ENCODE measurements around the gene SPCS1.
"Not testable (repeated sequence)": the region's sequence is repeated elsewhere in the genome, so short reads cannot be mapped to it uniquely, and the experiment has no call there.

Gene SPCS1

DNA sequence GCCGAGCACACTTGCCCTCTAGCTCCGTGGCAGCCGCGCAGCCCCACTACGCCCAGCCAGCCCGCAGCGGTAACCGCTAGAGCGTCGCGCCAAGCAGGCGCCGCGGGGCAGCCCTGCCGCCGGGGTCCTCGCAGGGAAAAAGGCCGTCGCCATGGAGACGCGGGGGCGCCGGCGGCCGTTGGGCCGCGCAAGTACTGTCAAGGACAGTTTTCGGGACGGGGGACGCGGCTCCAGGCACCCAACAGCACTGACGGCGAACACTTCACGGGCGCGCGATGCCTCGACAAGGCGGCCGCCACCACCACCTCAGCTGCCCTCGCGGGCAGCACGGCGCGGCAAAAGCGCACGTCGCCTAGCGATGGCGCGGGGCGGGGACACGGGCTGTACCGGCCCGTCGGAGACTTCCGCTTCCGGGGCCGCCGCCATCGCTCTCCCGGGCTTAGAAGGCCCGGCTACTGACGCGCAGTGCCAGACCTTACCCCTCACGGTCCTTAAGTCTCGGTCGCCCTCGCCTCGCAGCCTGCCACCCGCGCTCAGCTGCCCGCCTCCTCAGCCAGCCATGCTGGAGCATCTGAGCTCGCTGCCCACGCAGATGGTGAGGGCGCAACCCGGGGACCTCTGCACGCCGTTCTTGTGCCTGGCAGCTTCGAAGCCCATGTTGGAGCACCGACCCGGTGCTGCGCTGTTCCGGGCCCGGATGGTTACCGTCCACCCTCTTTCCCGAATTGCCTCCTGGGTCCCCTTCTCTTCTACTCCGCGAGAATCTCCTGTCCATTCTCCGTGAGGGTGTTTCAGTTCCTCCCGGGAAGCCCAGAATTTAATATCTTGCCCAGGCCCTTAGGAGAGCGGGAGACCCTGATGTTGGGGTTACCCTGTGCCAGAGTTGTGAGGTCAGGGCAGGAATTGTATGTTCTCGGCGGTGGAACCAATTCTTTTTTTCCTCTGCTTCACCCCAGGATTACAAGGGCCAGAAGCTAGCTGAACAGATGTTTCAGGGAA lies at the start of gene SPCS1, which contains the start of gene GLT8D1:
Gene SPCS1 (plus strand): TSS at position 419 of the 999 bp plus-strand sequence. CDS start 141 bp downstream, at position 560.
Gene GLT8D1 (minus strand): TSS at position 104 of the 999 bp plus-strand sequence. CDS start 5,331 bp downstream, outside the sequence.
- DNase-seq (ENCODE audit: low read depth) = peak; percentile 64

GRCh38 chr3:52660046-52660445 lies 45.9 kb upstream of the SPCS1 start:
- no peak for DNase-seq (ENCODE audit: low read depth)

DNA sequence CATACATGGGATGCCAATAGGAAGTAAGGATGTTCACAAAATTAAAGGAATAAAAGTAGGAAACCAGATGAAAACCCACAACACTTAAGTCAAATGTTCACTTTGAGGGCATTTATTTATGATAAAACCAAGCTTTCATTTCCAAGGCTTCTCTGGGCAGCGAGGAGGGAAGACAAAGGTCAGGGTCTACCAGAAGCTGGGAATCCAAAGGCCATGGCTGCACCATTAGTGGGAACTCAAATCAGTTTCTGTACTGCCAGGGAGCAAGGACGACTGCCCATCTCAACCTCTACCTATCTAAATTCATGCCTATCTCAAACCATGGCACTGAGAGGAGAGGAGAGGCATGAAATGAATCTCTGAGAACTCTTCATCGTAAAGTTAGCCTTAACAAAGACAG lies 42.8 kb upstream of the SPCS1 start:
- no peak for DNase-seq (ENCODE audit: low read depth)

GRCh38 chr3:52670621-52671521 lies 35.0 kb upstream of the SPCS1 start:
- no peak for DNase-seq (ENCODE audit: low read depth)

- no peak for DNase-seq (ENCODE audit: low read depth)
These were observed 34.2 kb upstream of the SPCS1 start for GRCh38 chr3:52671676-52672075.

- not testable (repeated sequence) for DNase-seq (ENCODE audit: low read depth)
These were observed 29.7 kb upstream of the SPCS1 start for GRCh38 chr3:52676201-52676600.

DNA sequence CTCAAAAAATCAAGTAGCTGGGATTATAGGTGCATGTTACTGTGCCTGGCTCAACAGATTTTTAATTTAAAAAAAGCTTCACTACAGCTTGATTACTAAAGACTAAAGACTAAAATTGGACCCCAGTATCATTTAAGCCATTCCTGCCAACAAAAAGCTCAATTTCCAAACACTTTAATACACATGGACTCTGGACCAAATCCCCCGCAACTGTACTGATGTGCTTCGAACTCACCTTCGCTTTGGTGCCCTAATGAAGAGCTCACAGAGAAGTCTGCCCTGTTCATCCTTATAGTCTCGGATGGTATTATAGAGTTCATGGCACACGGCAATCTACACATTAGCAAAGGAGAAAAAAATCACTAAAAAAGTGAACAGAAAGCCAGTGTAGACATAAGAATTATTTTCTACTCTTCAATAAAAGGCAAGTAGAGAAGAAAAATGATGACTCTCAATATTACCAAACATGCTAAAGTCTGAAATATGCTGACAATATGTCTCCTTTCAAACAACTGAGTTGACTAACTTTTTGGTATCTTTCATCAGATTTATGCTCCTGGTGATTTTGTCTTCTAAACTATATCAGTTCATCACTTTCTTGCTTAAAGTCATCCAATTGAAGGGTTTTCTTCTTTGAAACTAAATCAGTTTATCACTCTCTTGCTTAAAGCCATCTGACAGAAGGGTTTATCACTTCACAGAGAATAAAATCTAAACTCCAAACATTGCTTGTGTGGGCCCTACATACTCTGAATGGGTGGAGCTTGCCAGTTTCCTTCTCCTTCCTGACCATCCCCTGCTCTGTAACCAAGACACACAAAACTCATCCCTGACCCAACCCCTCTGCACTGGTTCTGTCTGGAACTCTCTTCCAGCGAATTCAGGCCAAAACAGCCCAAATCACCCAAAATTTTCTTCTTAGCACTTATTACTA lies 27.4 kb upstream of the SPCS1 start:
- no peak for DNase-seq (ENCODE audit: low read depth)

DNA sequence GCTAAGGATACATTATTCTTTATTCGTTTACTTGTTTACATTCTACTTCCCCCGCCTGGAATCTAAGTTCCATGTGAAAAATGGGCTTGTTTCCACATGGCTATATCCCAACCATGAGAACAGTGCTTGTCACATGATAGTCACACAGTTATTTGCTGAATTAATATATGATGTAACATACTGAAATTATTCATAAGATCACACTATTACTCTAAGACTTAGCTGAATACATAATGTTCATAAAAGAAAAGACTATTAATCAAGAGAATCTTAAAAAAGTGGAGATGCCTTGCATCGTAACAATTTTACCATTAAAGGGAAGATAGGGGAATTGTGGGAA lies 26.7 kb upstream of the SPCS1 start:
- no peak for DNase-seq (ENCODE audit: low read depth)

DNA sequence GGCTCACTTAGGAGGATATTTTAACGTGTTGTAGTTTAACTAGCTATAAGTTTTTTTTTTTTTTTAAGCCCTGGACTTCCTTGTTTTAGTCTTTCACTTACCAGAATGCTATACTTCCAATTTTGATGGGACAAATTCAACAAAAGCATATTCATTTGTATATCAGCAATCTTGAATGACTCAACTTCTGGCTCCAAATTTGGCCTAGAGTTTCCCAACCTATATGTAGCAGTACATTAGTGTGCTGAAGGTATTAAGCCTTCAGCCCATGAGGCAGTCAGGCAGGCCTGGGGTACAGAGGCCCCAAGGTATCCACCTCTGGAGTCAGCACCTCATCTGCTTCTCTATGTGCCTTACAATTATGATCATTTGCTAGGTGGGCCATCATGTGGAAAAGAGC lies 26.1 kb upstream of the SPCS1 start:
- DNase-seq (ENCODE audit: low read depth) = no peak

DNA sequence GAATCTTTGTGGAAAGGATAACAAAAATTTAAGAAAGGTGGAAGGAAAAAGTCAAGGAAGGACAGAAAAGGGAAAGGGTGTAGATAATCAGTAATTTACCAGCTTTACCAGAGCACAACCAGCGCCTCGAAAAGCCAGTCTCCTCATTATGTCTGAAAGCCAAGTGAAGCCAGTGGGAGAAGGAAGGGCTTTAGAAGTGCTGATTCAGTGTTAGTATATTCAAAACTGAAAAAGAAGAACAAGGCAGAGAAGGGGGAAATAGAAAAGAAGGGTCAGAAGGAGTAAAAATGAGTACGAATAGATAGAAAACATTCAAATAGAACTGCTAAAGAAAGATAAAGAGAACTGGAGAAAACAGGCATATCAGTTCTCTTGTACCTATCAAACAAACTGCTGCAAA lies 24.3 kb upstream of the SPCS1 start:
- no peak for DNase-seq (ENCODE audit: low read depth)

DNA sequence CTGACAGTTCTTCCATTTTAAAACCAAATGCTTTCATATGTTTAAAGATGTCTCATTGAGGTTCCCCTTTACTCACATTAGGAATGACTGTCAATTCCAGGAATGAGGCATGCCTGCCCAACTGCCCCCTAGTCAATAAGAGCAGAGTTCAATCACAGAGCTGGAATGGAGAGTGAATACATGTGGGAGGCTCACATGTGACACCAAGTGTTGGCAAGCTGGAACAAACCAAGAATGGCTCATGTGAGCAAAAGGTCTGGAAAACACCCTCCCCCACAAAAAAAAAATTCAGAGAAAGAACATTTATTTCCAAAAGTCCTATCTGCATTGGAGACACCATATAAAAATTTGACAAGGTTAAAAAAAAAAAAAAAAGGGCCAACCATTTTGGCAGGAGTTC lies 23.9 kb upstream of the SPCS1 start:
- no peak for DNase-seq (ENCODE audit: low read depth)

DNA sequence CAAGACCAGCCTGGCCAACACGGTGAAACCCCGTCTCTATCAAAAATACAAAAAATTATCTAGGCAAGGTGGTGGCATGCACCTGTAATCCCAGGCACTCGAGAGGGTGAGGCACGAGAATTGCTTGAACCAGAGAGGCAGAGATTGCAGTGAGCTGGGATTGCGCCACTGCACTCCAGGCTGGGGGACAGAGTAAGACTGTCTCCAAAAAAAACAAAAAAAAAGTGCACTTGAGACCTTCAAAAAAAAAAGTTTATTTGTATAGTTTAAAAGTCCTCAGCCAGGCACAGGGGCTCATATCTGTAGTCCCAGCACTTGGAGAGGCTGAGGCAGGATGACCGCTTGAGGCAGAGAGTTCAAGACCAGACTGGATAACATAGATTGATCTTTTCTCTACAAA lies 22.3 kb upstream of the SPCS1 start:
- no peak for DNase-seq (ENCODE audit: low read depth)

DNA sequence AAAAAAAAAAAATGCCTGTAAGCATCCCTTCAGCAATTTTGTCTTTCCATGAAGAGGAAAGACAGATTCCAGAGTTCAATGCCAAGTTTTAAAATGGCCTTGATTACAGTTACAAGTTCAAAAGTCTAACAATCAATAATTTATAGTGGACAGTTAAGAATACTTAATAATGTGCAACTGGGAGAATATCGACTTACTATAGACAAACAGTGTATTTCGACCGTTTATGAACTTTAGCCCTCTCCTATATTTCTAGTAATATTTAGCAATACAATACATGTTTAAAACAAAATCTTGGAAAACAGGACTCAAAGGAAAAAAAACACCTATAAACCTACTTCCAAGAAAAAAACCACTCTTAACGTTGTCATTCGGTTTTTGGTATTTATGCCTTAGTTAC lies 21.7 kb upstream of the SPCS1 start:
- no peak for DNase-seq (ENCODE audit: low read depth)

DNA sequence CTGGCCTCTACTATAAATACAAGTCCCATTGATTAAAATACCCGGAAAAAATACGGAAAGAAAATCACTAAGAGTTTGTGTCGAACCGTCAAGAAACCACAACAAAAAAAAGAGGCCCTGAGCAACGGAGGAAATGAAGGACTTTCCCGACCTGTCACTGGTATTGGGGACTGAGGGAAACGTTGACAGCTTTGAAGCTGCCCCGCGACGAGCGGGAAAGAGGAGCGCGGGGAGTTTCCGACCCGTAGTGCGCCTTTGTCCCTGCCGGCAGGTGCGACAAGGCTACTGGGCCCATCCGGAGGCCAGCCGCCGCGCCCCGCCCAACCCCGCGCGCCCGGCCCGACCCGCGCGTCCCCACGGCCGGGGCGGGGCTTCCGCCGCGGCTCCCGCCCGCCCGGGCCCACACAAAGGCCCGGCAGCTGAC lies 20.6 kb upstream of the SPCS1 start:
- peak; percentile 67 for DNase-seq (ENCODE audit: low read depth)

GRCh38 chr3:52685709-52686691 lies 19.9 kb upstream of the SPCS1 start, which contains the start of the genes GNL3 and PBRM1:
TSS of gene GNL3 (plus strand) at chr3:52686032. CDS start at chr3:52686093, 61 bp downstream.
TSS of gene PBRM1 (minus strand) at chr3:52685913.
- peak; percentile 79 for DNase-seq (ENCODE audit: low read depth)

DNA sequence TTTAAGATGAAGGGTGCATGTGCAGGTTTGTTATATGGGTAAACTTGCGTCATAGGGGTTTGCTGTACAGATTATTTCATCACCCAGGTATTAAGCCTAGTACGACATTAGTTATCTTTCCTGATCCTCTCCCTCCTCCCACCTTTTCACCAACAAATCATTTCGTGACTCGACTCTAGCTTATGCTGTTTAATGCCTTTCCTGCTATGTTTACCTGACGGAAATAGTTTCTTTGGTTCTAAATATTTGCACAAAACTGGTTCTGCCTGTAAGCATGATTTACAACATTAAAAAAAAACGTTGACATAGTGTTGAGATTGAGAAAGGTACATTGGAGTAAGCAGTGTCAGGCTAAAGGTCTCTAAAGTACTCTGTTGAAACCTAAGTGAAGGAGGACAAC lies 17.6 kb upstream of the SPCS1 start:
- DNase-seq (ENCODE audit: low read depth) = no peak

GRCh38 chr3:52689151-52689550 lies 16.8 kb upstream of the SPCS1 start:
- no peak for DNase-seq (ENCODE audit: low read depth)

DNA sequence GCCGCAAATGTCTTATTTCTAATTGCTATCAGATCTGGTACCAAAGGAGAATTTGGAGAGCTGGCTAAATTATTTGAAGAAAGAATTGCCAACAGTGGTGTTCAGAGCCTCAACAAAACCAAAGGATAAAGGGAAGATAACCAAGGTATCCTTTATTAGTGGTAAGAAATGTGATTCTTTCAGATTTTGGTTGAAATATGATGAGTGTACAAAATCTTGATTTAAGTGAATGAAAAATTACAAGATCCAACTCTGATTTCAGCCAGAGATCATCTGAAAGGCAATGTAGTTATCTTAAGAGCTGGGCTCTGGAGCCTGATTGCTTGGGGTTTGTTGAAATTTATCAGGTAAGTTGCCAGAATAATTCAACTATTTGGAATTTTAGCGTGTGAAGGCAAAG lies 15.3 kb upstream of the SPCS1 start:
- no peak for DNase-seq (ENCODE audit: low read depth)

- DNase-seq (ENCODE audit: low read depth) = no peak
These were observed 12.8 kb upstream of the SPCS1 start for GRCh38 chr3:52693071-52693470.

DNA sequence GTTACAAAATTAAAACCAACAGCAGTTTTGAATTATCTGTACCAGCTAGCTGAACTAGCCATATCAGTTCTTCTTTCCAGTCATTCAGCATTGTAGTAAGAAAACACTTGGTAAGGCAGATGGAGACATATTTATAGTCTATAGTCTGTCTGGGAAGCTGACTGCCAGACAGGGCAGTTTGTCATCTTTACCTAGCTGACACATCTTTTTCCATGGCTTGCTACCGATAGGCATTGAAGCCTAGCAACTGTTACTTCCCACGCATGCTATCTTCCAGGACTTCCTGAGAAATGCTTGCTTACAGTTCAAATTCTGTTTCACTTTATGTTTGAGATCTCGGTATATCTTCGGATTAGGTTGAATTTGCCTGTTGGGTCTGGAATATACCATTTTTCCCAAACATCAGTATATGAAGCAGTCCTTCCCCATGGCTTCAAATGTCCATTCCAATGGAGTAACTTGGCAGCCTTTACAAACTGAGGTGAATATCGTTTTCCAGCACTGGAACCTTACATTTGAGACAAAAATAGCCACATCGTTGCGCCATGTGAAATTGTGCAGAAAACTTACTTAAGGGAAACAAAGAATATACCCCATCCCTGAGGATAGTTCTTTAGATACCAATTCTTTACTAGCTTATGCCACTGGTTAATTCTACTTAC lies 11.2 kb upstream of the SPCS1 start:
- DNase-seq (ENCODE audit: low read depth) = no peak
